Keratinocyte (primary cell): Measurements from ENCODE around the gene MYT1. TPM values are rescaled to one million over a fixed set of nuclear protein-coding genes. Genes with fewer than 3 reads are reported as not detected.

Experiments used
- DNase-seq: peaks from one replicate; pipeline ENCODE4 v3.0.0-alpha.2; 2011; ENCODE audit warnings: low read depth, missing footprints, low spot score
- FAIRE-seq: peaks from 2 replicates; lab custom pipeline; 2011; peaks lifted over from hg19 to GRCh38; lab: Jason Lieb, UNC
- H2AFZ ChIP-seq: 2 replicates; pipeline ENCODE4 v1.6.0; 2012; ENCODE audit warnings: low read length, control low read depth, inconsistent platforms; ENCODE audit not compliant: control insufficient read depth
- H3K27ac ChIP-seq: 2 replicates; pipeline ENCODE4 v1.5.1; 2011; ENCODE audit warnings: low read length; ENCODE audit not compliant: control insufficient read depth, insufficient read depth
- H3K27me3 ChIP-seq: 3 replicates; pipeline ENCODE4 v1.6.0; 2011; ENCODE audit warnings: low read length; ENCODE audit not compliant: control insufficient read depth, insufficient read depth; ENCODE audit errors: extremely low read depth
- H3K36me3 ChIP-seq, 2 experiments: 2 replicates in 1 of 2; 3 replicates in 1 of 2; pipeline ENCODE4 v1.5.1; 2011; ENCODE audit warnings: low read length in 2 of 2, mild to moderate bottlenecking in 1 of 2; ENCODE audit not compliant: control insufficient read depth in 2 of 2, insufficient read depth in 2 of 2; ENCODE audit errors: extremely low read depth in 1 of 2
- H3K4me1 ChIP-seq: 3 replicates; pipeline ENCODE4 v1.5.1; 2011; ENCODE audit warnings: low read length; ENCODE audit not compliant: control insufficient read depth, insufficient read depth; ENCODE audit errors: extremely low read depth
- H3K4me2 ChIP-seq: 3 replicates; pipeline ENCODE4 v1.6.0; 2011; ENCODE audit warnings: low read depth, low read length; ENCODE audit not compliant: control insufficient read depth, insufficient read depth; ENCODE audit errors: extremely low read depth
- H3K4me3 ChIP-seq, 3 experiments: fragments of 200-600 bp in 1 of 3; sonication (generic) in 1 of 3; 2 replicates in 2 of 3; 3 replicates in 1 of 3; pipeline ENCODE4 v1.5.1; 2011 to 2016; ENCODE audit warnings: low read length in 3 of 3, mild to moderate bottlenecking in 3 of 3, control low read depth in 2 of 3, inconsistent platforms in 1 of 3, low read depth in 1 of 3, mixed read lengths in 1 of 3, mixed run types in 1 of 3, moderate library complexity in 1 of 3; ENCODE audit not compliant: control insufficient read depth in 2 of 3, insufficient read depth in 2 of 3; ENCODE audit errors: extremely low read depth in 1 of 3
- H3K79me2 ChIP-seq: 2 replicates; pipeline ENCODE4 v1.6.0; 2012; ENCODE audit warnings: low read length; ENCODE audit not compliant: control insufficient read depth, insufficient read depth
- H3K9ac ChIP-seq: 3 replicates; pipeline ENCODE4 v1.6.0; 2011; ENCODE audit warnings: low read length; ENCODE audit not compliant: control insufficient read depth, insufficient read depth; ENCODE audit errors: extremely low read depth
- H3K9me1 ChIP-seq: 3 replicates; pipeline ENCODE4 v1.6.0; 2011; ENCODE audit warnings: low read length; ENCODE audit not compliant: control insufficient read depth, insufficient read depth; ENCODE audit errors: extremely low read depth
- H3K9me3 ChIP-seq: 2 replicates; pipeline ENCODE4 v1.5.1; 2012; ENCODE audit warnings: low read depth, low read length; ENCODE audit not compliant: control insufficient read depth
- H4K20me1 ChIP-seq: 3 replicates; pipeline ENCODE4 v1.6.0; 2011; ENCODE audit warnings: low read length; ENCODE audit not compliant: control insufficient read depth, insufficient read depth; ENCODE audit errors: extremely low read depth
- EZH2 ChIP-seq: IDR thresholded peaks from one replicate; pipeline ENCODE4 v1.6.1; 2012; ENCODE audit warnings: inconsistent platforms, mild to moderate bottlenecking, low read length, moderate library complexity
- dilution Hi-C: fragments of 300-500 bp; cut with MboI; formaldehyde crosslinking; loops from one replicate; pipeline ENCODE4 v1.7.0; 2020; ENCODE audit warnings: low sequenced_read_pairs; ENCODE audit not compliant: extremely low pct_ligation_motif_present
- polyA plus RNA-seq, 5 experiments: library from polyadenylated mRNA; depleted of rRNA in 3 of 5; stranded (reverse) in 3 of 5; stranded (forward) in 1 of 5; unstranded in 1 of 5; fragments of >200 nt; gene quantifications; 1 replicate in 1 of 5; 2 replicates in 3 of 5; 3 replicates in 1 of 5; pipeline versions ENCODE4 v1.2.1 to v1.2.3, GENCODE V29; 2011 to 2012; ENCODE audit warnings: missing spikeins in 2 of 5, low read depth in 1 of 5, low replicate concordance in 1 of 5
- TF ChIP-seq, protein P1 (sequence below), 3 experiments: IDR thresholded peaks in 1 of 3; conservative IDR thresholded peaks in 1 of 3; optimal IDR thresholded peaks in 1 of 3; 2 replicates in 2 of 3; 3 replicates in 1 of 3; pipeline versions ENCODE3 to v1.5.1; 2011; ENCODE audit warnings: low read length in 3 of 3, mild to moderate bottlenecking in 3 of 3, moderate library complexity in 2 of 3, control low read depth in 1 of 3, inconsistent platforms in 1 of 3; ENCODE audit not compliant: insufficient read depth in 2 of 3; ENCODE audit errors: extremely low read depth in 1 of 3

The MYT1 gene
- polyA plus RNA-seq, 1 donor (not counting 4 experiments of a cell fraction or from before 2014, with no cell fraction given): not detected

DNA sequence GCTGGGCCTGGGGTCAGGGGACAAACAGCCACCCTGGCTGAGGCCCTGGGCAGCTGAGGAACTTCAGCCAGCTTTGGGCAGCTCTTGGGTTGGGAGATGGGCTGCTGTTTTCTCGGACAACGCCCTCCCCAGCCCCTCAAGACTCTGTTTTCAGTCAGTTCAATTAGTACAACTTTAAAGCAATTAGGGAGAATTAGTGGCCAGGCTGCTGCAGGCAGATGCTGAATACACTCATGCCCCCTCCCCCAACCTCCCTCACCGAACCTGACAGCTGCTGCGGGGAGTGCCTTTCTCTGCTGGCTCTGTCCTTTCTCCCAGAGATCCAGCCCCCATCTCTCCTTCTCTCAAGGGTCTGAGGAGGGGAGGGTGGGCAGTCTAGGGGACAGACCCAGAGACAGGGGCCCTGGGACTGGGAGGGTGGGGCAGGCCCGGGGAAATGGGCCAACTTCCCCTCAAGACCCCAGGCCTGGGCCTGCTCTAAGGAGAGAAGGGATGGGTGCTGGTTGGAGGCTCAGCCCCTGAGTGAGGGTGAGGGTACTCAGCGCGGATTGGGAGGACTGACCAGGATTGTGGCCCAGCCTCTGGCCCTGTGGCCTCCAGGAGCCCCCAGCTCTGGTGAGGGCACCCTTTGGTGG lies 17.8 kb upstream of the MYT1 start:
- H3K4me2 ChIP-seq: no peak overlapping the region
- H3K4me3 ChIP-seq: no peak overlapping the region
- H3K36me3 ChIP-seq: no peaks in the 10 kb centered on the region
- DNase-seq (no peak), FAIRE-seq (no peak)
- no peaks in the 10 kb centered on the region for H4K20me1 ChIP-seq
- TF ChIP-seq, protein P1, sequence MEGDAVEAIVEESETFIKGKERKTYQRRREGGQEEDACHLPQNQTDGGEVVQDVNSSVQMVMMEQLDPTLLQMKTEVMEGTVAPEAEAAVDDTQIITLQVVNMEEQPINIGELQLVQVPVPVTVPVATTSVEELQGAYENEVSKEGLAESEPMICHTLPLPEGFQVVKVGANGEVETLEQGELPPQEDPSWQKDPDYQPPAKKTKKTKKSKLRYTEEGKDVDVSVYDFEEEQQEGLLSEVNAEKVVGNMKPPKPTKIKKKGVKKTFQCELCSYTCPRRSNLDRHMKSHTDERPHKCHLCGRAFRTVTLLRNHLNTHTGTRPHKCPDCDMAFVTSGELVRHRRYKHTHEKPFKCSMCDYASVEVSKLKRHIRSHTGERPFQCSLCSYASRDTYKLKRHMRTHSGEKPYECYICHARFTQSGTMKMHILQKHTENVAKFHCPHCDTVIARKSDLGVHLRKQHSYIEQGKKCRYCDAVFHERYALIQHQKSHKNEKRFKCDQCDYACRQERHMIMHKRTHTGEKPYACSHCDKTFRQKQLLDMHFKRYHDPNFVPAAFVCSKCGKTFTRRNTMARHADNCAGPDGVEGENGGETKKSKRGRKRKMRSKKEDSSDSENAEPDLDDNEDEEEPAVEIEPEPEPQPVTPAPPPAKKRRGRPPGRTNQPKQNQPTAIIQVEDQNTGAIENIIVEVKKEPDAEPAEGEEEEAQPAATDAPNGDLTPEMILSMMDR (optimal IDR thresholded peaks at IDR 0.05 in 1 of 3, IDR thresholded peaks at IDR 0.05 in 1 of 3, conservative IDR thresholded peaks at IDR 0.05 in 1 of 3; ENCODE audit: extremely low read depth in 1 of 3, insufficient read depth in 2 of 3, low read length in 3 of 3): no peak
- TF ChIP-seq EZH2: no peak
- H2AFZ ChIP-seq: no peak overlapping the region
- peaks cover 16% of the 10 kb centered on the region for H3K9me3 ChIP-seq
- no peaks in the 10 kb centered on the region for H3K4me1 ChIP-seq
- no peaks in the 10 kb centered on the region for H3K9me1 ChIP-seq
- dilution Hi-C loops: no loop called here
- H3K9ac ChIP-seq: no peak overlapping the region
- H3K79me2 ChIP-seq: no peaks in the 10 kb centered on the region
- H3K27ac ChIP-seq: no peak overlapping the region
- H3K27me3 ChIP-seq: no peaks in the 10 kb centered on the region

DNA sequence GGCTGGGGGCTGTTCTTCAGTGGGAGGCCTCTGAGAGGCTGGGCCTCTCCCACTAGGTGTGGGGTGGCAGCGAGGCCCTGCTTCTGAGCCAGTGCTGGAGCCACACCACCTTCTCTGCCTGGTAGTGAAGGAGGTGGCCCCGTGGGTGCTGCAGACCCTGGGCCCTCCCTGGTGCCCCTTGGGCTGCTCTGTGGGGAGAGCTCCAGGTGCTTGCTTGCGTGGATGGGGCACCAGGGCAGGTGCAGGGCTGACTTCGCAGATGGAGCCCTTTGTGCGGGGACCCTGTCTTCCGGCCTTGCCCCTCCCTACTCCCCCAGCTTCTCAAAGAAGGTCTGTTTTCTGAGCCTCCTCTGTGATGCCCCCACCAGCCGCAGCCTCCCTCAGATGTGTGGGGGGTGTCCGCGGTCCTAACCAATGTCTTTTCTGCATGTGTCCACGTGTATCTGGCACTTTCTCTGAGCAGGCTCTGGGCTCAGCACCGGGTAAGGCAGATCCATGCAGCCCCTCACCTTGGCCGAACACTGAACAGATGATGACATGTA lies 17.2 kb upstream of the MYT1 start:
- no peaks in the 10 kb centered on the region for H3K9me1 ChIP-seq
- no peak overlapping the region for H3K4me3 ChIP-seq
- no peak overlapping the region for H3K4me2 ChIP-seq
- no peak overlapping the region for H3K27ac ChIP-seq
- no peak for FAIRE-seq
- no peak for TF ChIP-seq EZH2
- TF ChIP-seq, protein P1 (optimal IDR thresholded peaks at IDR 0.05 in 1 of 3, IDR thresholded peaks at IDR 0.05 in 1 of 3, conservative IDR thresholded peaks at IDR 0.05 in 1 of 3; ENCODE audit: extremely low read depth in 1 of 3, insufficient read depth in 2 of 3, low read length in 3 of 3): no peak
- H3K27me3 ChIP-seq: no peaks in the 10 kb centered on the region
- no peak overlapping the region for H2AFZ ChIP-seq
- H3K4me1 ChIP-seq: peaks cover 5% of the 10 kb centered on the region
- H4K20me1 ChIP-seq: no peaks in the 10 kb centered on the region
- H3K79me2 ChIP-seq: no peaks in the 10 kb centered on the region
- dilution Hi-C loops: no loop called here
- no peak for DNase-seq
- no peak overlapping the region for H3K9ac ChIP-seq
- no peaks in the 10 kb centered on the region for H3K36me3 ChIP-seq
- peaks cover 16% of the 10 kb centered on the region for H3K9me3 ChIP-seq
